GM19351 (cell line): Measurements from ENCODE around the gene LTBP1.
"Not testable (repeated sequence)": the region's sequence is repeated elsewhere in the genome, so short reads cannot be mapped to it uniquely, and the experiment has no call there.

ENCODE experiments used
- ATAC-seq: cut with Tn5 transposase; IDR thresholded peaks from one replicate; pipeline ENCODE4 v1.9.1; 2021; ENCODE audit warnings: mild to moderate bottlenecking, moderate library complexity; ENCODE audit not compliant: unreplicated experiment

LTBP1 gene

GRCh38 chr2:33365264-33365970 lies 418.7 kb downstream of the LTBP1 start:
- no peak for ATAC-seq

GRCh38 chr2:33366473-33366872 lies 419.7 kb downstream of the LTBP1 start:
- no peak for ATAC-seq

DNA sequence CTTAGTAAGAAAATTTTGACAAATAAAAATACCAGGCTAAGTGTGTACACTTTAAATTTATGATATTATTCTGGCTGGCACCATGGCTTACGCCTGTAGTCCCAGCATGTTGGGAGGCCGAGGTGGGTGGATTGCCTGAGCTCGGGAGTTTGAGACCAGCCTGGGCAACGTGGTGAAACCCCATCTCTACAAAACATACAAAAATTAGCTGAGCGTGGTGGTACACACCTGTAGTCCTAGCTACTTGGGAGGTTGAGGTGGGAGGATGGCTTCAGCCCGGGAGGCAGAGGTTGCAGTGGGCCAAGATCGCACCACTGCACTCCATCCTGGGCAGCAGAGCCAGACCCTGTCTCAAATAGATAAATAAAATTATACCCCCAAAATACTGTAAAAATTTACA lies 421.8 kb downstream of the LTBP1 start:
- not testable (repeated sequence) for ATAC-seq

GRCh38 chr2:33369191-33369590 lies 422.4 kb downstream of the LTBP1 start:
- no peak for ATAC-seq

GRCh38 chr2:33370636-33371265 lies 424.0 kb downstream of the LTBP1 start:
- no peak for ATAC-seq

DNA sequence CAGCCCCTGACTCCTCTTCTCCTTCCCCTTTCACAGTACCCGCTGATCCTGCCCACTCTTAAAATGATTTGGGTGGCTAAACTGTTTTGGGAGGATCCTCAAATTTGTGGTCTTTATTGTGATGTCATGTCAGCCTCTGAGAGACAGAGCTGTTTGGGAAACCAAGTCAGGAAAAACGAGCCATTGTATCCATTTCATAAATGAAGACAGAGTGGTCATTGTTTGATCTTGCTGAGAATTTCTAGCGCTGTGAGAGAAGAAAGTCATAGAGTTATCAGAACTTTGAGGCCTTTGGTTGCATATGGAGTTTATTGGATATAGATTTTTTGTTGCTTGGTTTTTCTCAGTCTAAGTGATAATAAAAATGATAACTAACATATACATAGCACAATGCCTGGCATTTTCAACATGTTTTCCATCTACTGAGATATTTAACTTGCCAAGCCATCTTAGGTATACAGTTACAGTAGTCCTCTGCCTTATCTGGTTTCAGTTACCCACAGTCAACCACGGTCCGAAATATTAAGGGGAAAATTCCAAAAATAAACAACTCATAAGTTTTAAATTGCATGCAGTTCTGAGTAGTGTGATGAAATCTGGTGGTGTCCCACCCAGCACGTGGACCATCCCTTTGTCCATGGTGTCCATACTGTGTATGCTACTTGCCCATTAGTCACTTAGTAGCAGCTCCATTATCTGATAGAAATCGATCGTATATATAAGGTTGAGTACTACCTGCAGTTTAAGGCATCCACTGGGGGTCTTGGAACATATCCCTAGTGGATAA lies 424.7 kb downstream of the LTBP1 start:
- ATAC-seq = no peak

GRCh38 chr2:33372940-33373553 lies 426.3 kb downstream of the LTBP1 start:
- ATAC-seq = peak; percentile 56

DNA sequence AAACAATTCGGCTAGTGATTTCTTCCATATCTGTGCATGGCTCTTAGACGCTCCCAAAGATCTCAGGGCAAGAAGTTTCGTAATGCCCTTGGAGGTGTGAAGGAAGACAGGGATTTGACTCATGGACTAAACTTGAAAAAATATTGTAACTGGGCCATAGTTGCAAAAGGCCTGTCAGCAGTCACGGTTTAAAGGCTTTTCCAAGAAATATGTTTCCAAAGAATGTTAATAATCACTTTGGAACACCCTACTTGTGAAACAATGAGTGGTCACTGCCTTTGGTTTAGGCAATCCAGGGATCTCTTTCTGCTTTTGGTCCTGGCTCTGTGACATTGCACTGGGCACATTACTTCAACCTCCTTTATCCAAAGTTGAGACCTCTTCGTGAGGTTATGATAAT lies 427.2 kb downstream of the LTBP1 start:
- no peak for ATAC-seq

- no peak for ATAC-seq
These were observed 428.3 kb downstream of the LTBP1 start for GRCh38 chr2:33375054-33375453.

GRCh38 chr2:33377048-33377447 lies 430.3 kb downstream of the LTBP1 start:
- ATAC-seq = no peak

DNA sequence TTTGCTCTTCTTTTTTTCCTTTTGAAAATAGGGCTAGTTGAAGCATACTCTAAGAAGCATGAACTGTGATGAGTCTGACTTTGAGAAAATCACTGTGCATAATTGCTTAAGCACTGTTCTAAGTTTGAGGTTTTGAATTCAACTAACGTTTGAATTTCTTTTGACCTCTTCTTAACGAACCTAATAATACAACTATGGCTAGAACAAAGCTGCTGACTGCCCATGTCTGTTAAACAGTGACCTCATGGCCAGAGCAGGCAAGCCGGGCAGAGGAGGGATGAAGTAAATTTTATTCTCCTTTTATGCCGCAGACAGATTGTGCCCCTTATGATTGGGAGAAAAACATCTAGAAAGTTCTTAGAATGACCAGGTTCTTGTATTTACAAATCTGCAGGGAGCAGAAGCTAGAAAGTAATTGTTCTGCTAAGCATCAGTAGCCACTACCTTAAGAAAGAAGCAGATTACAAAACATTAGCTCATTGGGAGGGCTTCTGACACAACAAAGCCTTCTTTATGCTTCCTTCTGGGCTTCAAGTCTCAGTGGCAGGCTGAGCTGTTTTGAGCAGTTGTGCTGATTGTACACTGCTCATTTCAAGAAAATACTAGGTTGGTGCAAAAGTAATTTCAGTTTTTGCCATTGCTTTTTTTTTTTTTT lies 431.9 kb downstream of the LTBP1 start:
- ATAC-seq = no peak

DNA sequence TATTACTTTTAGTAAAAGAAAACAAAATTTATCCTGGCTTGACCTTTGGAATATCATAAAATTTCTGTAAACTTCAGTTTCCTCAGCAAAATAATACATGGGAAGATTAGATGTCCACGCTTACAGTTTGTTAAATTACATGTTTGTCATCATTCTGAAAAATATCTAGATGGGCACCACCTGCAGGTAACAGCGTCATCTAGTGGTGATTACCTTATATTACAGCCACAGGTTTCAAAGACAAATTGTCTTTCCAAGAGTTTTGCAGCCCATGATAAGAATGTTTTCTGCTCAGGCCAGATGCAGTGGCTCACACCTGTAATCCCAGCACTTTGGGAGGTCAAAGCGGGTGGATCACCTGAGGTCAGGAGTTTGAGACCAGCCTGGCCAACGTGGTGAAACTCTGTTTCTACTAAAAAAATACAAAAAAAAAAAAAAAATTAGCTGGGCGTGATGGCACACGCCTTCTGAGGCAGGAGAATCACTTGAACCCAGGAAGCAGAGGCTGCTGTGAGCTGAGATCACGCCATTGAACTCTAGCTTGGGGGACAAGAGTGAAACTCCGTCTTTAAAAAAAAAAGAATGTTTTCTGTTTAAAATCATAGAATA lies 433.4 kb downstream of the LTBP1 start:
- ATAC-seq = no peak

DNA sequence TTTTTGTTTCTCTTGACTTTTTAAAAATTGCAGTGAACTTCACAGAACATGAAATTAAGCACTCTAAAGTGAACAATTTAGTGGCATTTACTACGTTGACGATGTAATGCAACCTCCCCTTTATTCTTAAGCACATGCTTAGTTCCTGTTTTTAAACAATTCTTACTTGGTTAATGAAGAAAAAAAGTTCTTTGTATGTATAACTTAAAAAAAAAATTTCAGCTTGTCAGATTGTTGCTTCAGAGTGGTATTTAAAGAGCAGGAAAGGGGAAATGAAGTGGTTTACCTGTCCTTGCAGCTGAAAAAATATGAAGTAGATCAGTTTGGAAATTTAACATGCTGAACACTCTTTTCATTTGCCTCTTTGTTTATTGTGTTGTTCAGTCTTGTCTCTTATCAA lies 434.0 kb downstream of the LTBP1 start:
- no peak for ATAC-seq

GRCh38 chr2:33381301-33381858 lies 434.6 kb downstream of the LTBP1 start:
- no peak for ATAC-seq

DNA sequence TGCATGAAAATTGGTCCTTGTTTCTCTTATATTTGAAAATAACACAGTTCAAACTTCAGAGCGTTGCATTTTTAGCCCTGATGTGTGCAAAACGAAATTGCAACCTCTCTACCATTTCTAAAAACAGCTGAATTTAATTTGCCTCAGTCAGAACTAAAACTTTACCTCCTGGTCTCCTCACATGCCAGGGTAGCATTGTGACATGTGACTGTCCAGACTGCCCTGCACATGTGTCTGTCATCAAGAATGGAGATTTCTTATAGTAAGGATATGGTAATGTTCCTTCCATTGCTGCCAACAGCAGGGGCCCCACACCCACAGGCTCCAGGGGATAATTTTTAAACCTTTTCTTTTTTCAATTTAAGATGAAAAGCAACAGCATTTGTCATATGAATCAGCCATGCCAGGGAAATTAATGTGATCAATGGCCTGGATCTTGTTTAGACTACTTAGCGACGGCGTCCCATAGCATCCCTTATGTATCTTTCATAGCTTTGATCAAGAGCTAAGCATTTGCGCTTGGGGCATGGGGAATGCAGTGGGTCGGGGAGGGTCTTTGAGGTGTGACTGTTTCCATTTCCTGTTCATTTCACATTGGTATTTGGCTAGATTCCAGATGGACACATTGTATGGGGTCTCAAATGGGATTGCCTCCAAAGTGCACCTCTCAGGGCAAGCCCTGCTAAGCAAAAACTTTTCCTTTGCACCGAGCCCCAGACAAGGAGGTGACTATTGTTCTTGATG lies 437.3 kb downstream of the LTBP1 start:
- ATAC-seq = no peak

DNA sequence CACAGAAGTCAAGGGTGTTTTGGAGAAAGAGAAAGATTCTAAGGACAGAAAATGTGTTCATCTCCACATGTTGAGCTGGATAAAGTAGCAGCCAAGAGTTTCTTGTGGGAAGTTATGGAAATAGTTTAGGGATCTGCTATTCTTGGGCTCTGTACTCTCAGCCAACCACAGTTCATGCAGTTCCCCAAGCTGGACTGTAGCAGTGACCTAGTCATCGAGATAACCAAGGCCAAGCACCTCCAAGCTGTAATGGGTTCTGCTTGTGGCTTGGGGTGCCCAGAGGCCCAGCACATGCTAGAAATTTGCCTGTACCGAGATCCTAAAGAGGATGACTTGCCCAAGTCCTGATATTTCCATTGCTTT lies 437.8 kb downstream of the LTBP1 start:
- no peak for ATAC-seq

DNA sequence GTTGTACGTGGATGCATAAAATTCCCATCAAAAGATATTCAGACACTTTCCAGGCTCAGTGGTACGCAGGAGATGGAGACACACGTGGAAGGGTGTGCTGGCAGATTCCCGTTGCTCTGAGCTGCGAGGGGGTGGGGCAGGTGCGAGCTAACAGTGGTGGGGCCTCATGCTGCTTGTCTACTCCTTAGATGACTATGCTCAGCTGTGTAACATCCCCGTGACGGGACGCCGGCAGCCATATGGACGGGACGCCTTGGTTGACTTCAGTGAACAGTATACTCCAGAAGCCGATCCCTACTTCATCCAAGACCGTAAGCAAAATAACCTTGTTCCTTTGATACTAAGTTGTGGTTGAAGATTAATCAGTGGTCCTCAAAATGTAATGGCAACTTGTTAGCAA lies 442.2 kb downstream of the LTBP1 start:
- no peak for ATAC-seq

GRCh38 chr2:33389695-33390094 lies 442.9 kb downstream of the LTBP1 start:
- ATAC-seq = not testable (repeated sequence)

DNA sequence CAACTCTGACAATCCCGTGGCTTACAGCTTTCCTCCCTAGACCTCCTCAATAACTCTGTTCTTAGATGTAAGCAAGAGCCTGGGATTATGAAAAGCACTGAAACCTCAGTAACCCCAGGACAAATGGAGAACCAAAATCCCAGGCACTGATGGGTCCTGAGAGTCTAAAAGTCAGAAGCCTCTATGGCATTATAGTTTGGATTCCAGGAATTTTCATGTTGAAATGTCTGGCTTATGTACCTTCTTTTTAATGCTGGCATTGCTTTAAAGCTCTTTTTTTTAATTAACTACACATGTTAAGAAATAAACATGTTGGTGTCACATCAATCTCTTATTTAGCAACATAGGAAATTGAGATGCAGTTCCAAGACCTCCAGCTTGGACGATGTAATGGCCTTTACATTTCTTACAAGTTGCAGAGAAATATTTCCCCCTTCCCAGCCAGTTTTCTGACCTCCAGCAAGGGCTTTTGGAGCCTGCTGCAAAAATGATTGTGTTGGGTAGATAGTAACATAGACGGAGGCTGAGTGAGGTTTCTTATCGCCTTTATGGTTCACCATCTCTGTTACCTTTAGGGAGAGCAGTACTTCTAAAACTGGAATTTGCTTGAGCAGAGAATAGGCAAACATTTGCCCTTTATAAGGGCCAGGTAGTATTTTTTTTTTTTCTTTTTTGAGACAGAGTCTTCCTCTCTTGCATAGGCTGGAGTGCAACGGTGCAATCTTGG lies 444.9 kb downstream of the LTBP1 start:
- no peak for ATAC-seq
